HCT116 (cell line): Measurements from ENCODE around the gene NUMB. TPM values are rescaled to one million over a fixed set of nuclear protein-coding genes. Genes with fewer than 3 reads are reported as not detected.

Source experiments
- ATAC-seq: fragments of 200-7000 bp; cut with Tn5 transposase; 2 replicates; pipeline ENCODE4 v1.9.1; 2020; ENCODE audit warnings: mild to moderate bottlenecking, moderate library complexity
- BruUV-seq: library from RNA; stranded (reverse); fragments of 400-500 nt; replicated peaks from 2 replicates; lab custom pipeline; 2021; lab: Mats Ljungman, UMichigan
- CTCF ChIA-PET: fragments of 300-600 bp; sonication (Branson Sonifier 250); formaldehyde crosslinking; loops from one replicate; lab custom pipeline; 2021; ENCODE audit warnings: antibody characterized with exemption; lab: Charles Lee
- POLR2A ChIA-PET: fragments of 300-600, 350-600 bp; sonication (Branson Sonifier 250); formaldehyde crosslinking; loops from one replicate; lab custom pipeline; 2021; ENCODE audit warnings: antibody characterized with exemption; lab: Charles Lee
- RAD21 ChIA-PET, 2 experiments: fragments of 300-600 bp; sonication (Branson Sonifier 250); formaldehyde crosslinking; loops; one replicate each; lab custom pipeline; 2023; ENCODE audit warnings: low total read pairs in 2 of 2; ENCODE audit not compliant: uncharacterized antibody in 2 of 2, unreplicated experiment in 2 of 2, low non-redundant PET in 1 of 2; lab: Charles Lee
- DNase-seq: peaks from one replicate; pipeline ENCODE4 v3.0.0-alpha.2; 2010; ENCODE audit warnings: low read depth, low spot score
- H2AFZ ChIP-seq: fragments of 200-600 bp; shearing (Covaris generic), sonication (generic); 2 replicates; pipeline ENCODE4 v1.6.1; 2017; ENCODE audit warnings: low read depth, mixed run types, mixed read lengths, antibody characterized with exemption, low read length; ENCODE audit not compliant: poor library complexity, severe bottlenecking
- H3K27ac ChIP-seq: 2 replicates; pipeline ENCODE4 v1.5.1; 2012; ENCODE audit warnings: low read depth, low read length
- H3K27me3 ChIP-seq: fragments of 200-600 bp; sonication (generic); 2 replicates; pipeline ENCODE4 v1.6.1; 2016; ENCODE audit warnings: mixed run types, low read length, mixed read lengths; ENCODE audit not compliant: insufficient read depth
- H3K36me3 ChIP-seq, 2 experiments: fragments of 200-500 bp in 1 of 2; fragments of 200-600 bp in 1 of 2; sonication (Bioruptor generic) in 1 of 2; sonication (generic) in 1 of 2; 2 replicates each; pipeline versions ENCODE4 v1.5.1 to v1.6.1; 2014 to 2016; ENCODE audit warnings: low read length in 2 of 2, inconsistent platforms in 1 of 2, mixed read lengths in 1 of 2, mixed run types in 1 of 2; ENCODE audit not compliant: insufficient read depth in 2 of 2, control insufficient read depth in 1 of 2
- H3K4me1 ChIP-seq, 2 experiments: fragments of 200-600 bp in 1 of 2; sonication (generic) in 1 of 2; 2 replicates each; pipeline versions ENCODE4 v1.5.1 to v1.6.1; 2012 to 2017; ENCODE audit warnings: low read length in 2 of 2, inconsistent platforms in 1 of 2, mild to moderate bottlenecking in 1 of 2, mixed read lengths in 1 of 2, mixed run types in 1 of 2, moderate library complexity in 1 of 2; ENCODE audit not compliant: insufficient read depth in 2 of 2, control insufficient read depth in 1 of 2
- H3K4me2 ChIP-seq: fragments of 200-600 bp; sonication (generic); 2 replicates; pipeline ENCODE4 v1.6.1; 2017; ENCODE audit warnings: mixed run types, low read length, mixed read lengths
- H3K4me3 ChIP-seq, 2 experiments: fragments of 200-600 bp in 1 of 2; sonication (generic) in 1 of 2; replicated peaks in 1 of 2; 2 replicates each; pipeline ENCODE4 v1.5.1; 2011 to 2016; ENCODE audit warnings: low read length in 2 of 2, control low read depth in 1 of 2, low read depth in 1 of 2, mild to moderate bottlenecking in 1 of 2, mixed read lengths in 1 of 2, mixed run types in 1 of 2
- H3K79me2 ChIP-seq: fragments of 200-600 bp; sonication (generic); 2 replicates; pipeline ENCODE4 v1.6.1; 2017; ENCODE audit warnings: mild to moderate bottlenecking, mixed run types, low read length, moderate library complexity, mixed read lengths; ENCODE audit not compliant: insufficient read depth
- H3K9ac ChIP-seq: fragments of 200-600 bp; sonication (generic); 2 replicates; pipeline ENCODE4 v1.6.1; 2016; ENCODE audit warnings: low read length, mixed read lengths
- H3K9me2 ChIP-seq: fragments of 200-600 bp; sonication (generic), shearing (Covaris generic); 2 replicates; pipeline ENCODE4 v1.6.1; 2017; ENCODE audit warnings: mixed run types, mild to moderate bottlenecking, moderate library complexity; ENCODE audit not compliant: insufficient read depth
- H3K9me3 ChIP-seq, 2 experiments: fragments of 200-500 bp in 1 of 2; fragments of 200-600 bp in 1 of 2; sonication (Bioruptor generic) in 1 of 2; sonication (generic) in 1 of 2; 2 replicates each; pipeline ENCODE4 v1.6.1; 2014 to 2017; ENCODE audit warnings: low read length in 2 of 2, mixed read lengths in 2 of 2, inconsistent platforms in 1 of 2, low read depth in 1 of 2, mild to moderate bottlenecking in 1 of 2, mixed run types in 1 of 2, moderate library complexity in 1 of 2; ENCODE audit not compliant: control insufficient read depth in 1 of 2, insufficient read depth in 1 of 2
- H4K20me1 ChIP-seq: fragments of 200-600 bp; sonication (generic), shearing (Covaris generic); 2 replicates; pipeline ENCODE4 v1.6.1; 2017; ENCODE audit warnings: mixed run types, mild to moderate bottlenecking, moderate library complexity; ENCODE audit not compliant: insufficient read depth
- CBX3 ChIP-seq: IDR thresholded peaks from 2 replicates; pipeline ENCODE4 v1.6.1; 2012; ENCODE audit warnings: low read depth
- CEBPB ChIP-seq: IDR thresholded peaks from 2 replicates; pipeline ENCODE4 v1.6.1; 2012; ENCODE audit warnings: low read depth
- EGR1 ChIP-seq: IDR thresholded peaks from 2 replicates; pipeline ENCODE4 v1.6.1; 2012; ENCODE audit warnings: low read depth
- EZH2 ChIP-seq: fragments of 200-600 bp; sonication (generic); IDR thresholded peaks from 2 replicates; pipeline ENCODE4 v1.6.1; 2017; ENCODE audit warnings: antibody characterized with exemption, mixed run types
- EZH2phosphoT487 ChIP-seq: fragments of 200-600 bp; IDR thresholded peaks from 2 replicates; pipeline ENCODE4 v1.6.1; 2018; ENCODE audit warnings: antibody characterized with exemption, borderline replicate concordance
- FOSL1 ChIP-seq: IDR thresholded peaks from 2 replicates; pipeline ENCODE4 v1.6.1; 2012; ENCODE audit warnings: low read depth
- JUND ChIP-seq: IDR thresholded peaks from 2 replicates; pipeline ENCODE4 v1.6.1; 2012
- MAX ChIP-seq: IDR thresholded peaks from 2 replicates; pipeline ENCODE4 v1.6.1; 2012
- POLR2A ChIP-seq: IDR thresholded peaks from 2 replicates; pipeline ENCODE4 v1.7.0; 2011; ENCODE audit warnings: borderline replicate concordance; ENCODE audit not compliant: insufficient read depth, insufficient read length; ENCODE audit errors: extremely low read depth
- RAD21 ChIP-seq: IDR thresholded peaks from 2 replicates; pipeline ENCODE4 v1.6.1; 2012; ENCODE audit warnings: low read depth, mild to moderate bottlenecking
- REST ChIP-seq: IDR thresholded peaks from 2 replicates; pipeline ENCODE4 v1.6.1; 2012; ENCODE audit warnings: low read depth
- SIN3A ChIP-seq: IDR thresholded peaks from 2 replicates; pipeline ENCODE4 v1.6.1; 2012; ENCODE audit warnings: low read depth
- SP1 ChIP-seq: IDR thresholded peaks from 2 replicates; pipeline ENCODE4 v1.6.1; 2012; ENCODE audit warnings: low read depth
- YY1 ChIP-seq: IDR thresholded peaks from 2 replicates; pipeline ENCODE4 v1.6.1; 2011; ENCODE audit warnings: low read length, low read depth, moderate library complexity, mild to moderate bottlenecking; ENCODE audit not compliant: insufficient replicate concordance; ENCODE audit errors: extremely low read depth
- ZFX ChIP-seq: fragments of 450-650 bp; IDR thresholded peaks from 2 replicates; pipeline ENCODE4 v1.6.1; 2017
- ZNF274 ChIP-seq: fragments of 200-500 bp; sonication (Bioruptor generic); IDR thresholded peaks from 2 replicates; pipeline ENCODE4 v1.6.1; 2014; ENCODE audit warnings: mild to moderate bottlenecking, low read depth, low read length, inconsistent platforms
- intact Hi-C: fragments of 100-400 bp; cut with micrococcal nuclease; formaldehyde crosslinking; loops from 2 replicates; pipeline ENCODE4 v1.10.0; 2022
- total RNA-seq: library from RNA; stranded (reverse); gene quantifications from one replicate; pipeline ENCODE4 v1.2.1, GENCODE V29; 2021; ENCODE audit not compliant: unreplicated experiment
- TF ChIP-seq, protein P1 (sequence below): IDR thresholded peaks from 2 replicates; pipeline ENCODE4 v1.6.1; 2012
- TF ChIP-seq, protein P2 (sequence below), 3 experiments: fragments of 200-600 bp in 1 of 3; sonication (generic) in 1 of 3; IDR thresholded peaks in 2 of 3; conservative IDR thresholded peaks in 1 of 3; 2 replicates each; pipeline ENCODE4 v1.5.1; 2012 to 2017; ENCODE audit warnings: low read depth in 2 of 3, low read length in 2 of 3, antibody characterized with exemption in 1 of 3, borderline replicate concordance in 1 of 3, control low read depth in 1 of 3, mild to moderate bottlenecking in 1 of 3, mixed read lengths in 1 of 3, mixed run types in 1 of 3, moderate library complexity in 1 of 3; ENCODE audit not compliant: insufficient read depth in 1 of 3
- TF ChIP-seq, protein P3 (sequence below): IDR thresholded peaks from 2 replicates; pipeline ENCODE4 v1.6.1; 2011; ENCODE audit warnings: mild to moderate bottlenecking, low read length, moderate library complexity; ENCODE audit not compliant: insufficient replicate concordance; ENCODE audit errors: extremely low read depth

Gene NUMB
- total RNA-seq, 1 experiment from 2014 or later: 43.0 TPM

DNA sequence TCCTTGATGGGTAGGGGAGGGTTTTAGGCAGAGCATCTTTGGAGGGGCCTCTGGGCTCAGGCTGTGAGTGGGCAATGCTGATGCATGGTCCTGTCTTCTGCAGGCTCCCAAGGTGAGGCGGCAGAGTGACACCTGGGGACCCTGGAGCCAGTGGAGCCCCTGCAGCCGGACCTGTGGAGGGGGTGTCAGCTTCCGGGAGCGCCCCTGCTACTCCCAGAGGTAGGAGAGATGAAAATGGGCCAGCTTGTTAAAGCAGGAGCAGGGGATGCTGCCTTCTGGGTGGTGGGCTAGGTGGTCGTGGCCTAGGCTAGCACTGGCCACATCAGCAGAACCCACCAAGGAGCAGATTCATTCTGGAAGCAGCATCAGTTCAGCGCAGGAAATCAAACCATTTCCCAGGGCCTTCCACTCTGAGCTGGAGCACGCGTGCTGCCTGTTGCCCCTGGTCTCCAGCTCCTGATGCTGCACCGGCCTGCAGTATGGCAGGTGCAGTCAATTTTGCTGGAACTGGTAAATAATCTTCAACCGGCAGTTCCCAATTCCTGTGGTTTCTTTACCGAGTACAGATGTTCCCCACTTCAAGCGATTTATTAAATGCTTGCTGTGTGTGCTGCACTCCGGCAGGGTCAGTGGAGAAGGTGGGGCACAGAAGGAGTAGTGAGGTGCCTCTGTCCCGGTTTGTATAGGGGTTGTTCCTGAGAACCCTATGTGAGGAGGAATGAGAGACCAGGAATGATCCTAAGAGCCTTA lies 213.6 kb downstream of the NUMB start:
- Histone ChIP-seq H3K79me2 (no peaks in the 10 kb centered on the region), H3K9me3 (no peaks in the 10 kb centered on the region), H3K4me3 (no peak overlapping the region), H3K4me2 (no peak overlapping the region), H3K9me2 (no peaks in the 10 kb centered on the region), H3K9ac (no peak overlapping the region), H4K20me1 (no peaks in the 10 kb centered on the region), H3K27ac (no peak overlapping the region), H3K27me3 (no peaks in the 10 kb centered on the region), H3K4me1 (no peaks in the 10 kb centered on the region), H3K36me3 (no peaks in the 10 kb centered on the region), H2AFZ (no peak overlapping the region)
- DNase-seq (no peak), ATAC-seq (no peak)
- BruUV-seq: no TSS peak
- ChIA-PET POLR2A (no interaction called here), CTCF (no interaction called here), RAD21 (no interaction called here)
- TF ChIP-seq, protein P1, sequence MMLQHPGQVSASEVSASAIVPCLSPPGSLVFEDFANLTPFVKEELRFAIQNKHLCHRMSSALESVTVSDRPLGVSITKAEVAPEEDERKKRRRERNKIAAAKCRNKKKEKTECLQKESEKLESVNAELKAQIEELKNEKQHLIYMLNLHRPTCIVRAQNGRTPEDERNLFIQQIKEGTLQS: no peak
- TF ChIP-seq, protein P2, sequence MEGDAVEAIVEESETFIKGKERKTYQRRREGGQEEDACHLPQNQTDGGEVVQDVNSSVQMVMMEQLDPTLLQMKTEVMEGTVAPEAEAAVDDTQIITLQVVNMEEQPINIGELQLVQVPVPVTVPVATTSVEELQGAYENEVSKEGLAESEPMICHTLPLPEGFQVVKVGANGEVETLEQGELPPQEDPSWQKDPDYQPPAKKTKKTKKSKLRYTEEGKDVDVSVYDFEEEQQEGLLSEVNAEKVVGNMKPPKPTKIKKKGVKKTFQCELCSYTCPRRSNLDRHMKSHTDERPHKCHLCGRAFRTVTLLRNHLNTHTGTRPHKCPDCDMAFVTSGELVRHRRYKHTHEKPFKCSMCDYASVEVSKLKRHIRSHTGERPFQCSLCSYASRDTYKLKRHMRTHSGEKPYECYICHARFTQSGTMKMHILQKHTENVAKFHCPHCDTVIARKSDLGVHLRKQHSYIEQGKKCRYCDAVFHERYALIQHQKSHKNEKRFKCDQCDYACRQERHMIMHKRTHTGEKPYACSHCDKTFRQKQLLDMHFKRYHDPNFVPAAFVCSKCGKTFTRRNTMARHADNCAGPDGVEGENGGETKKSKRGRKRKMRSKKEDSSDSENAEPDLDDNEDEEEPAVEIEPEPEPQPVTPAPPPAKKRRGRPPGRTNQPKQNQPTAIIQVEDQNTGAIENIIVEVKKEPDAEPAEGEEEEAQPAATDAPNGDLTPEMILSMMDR (IDR thresholded peaks at IDR 0.05 in 2 of 3, conservative IDR thresholded peaks at IDR 0.05 in 1 of 3; ENCODE audit: borderline replicate concordance in 1 of 3, insufficient read depth in 1 of 3, low read depth in 2 of 3, low read length in 2 of 3): no peak
- TF ChIP-seq EZH2: no peak
- no peak for TF ChIP-seq EGR1
- TF ChIP-seq SP1: no peak
- TF ChIP-seq EZH2phosphoT487: no peak
- no peak for TF ChIP-seq FOSL1
- TF ChIP-seq YY1: no peak
- no peak for TF ChIP-seq REST
- no peak for TF ChIP-seq POLR2A
- no peak for TF ChIP-seq MAX
- no peak for TF ChIP-seq JUND
- TF ChIP-seq SIN3A: no peak
- no peak for TF ChIP-seq CBX3
- no peak for TF ChIP-seq RAD21
- no peak for TF ChIP-seq ZNF274
- TF ChIP-seq, protein P3, sequence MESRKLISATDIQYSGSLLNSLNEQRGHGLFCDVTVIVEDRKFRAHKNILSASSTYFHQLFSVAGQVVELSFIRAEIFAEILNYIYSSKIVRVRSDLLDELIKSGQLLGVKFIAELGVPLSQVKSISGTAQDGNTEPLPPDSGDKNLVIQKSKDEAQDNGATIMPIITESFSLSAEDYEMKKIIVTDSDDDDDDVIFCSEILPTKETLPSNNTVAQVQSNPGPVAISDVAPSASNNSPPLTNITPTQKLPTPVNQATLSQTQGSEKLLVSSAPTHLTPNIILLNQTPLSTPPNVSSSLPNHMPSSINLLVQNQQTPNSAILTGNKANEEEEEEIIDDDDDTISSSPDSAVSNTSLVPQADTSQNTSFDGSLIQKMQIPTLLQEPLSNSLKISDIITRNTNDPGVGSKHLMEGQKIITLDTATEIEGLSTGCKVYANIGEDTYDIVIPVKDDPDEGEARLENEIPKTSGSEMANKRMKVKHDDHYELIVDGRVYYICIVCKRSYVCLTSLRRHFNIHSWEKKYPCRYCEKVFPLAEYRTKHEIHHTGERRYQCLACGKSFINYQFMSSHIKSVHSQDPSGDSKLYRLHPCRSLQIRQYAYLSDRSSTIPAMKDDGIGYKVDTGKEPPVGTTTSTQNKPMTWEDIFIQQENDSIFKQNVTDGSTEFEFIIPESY: no peak
- TF ChIP-seq CEBPB: no peak
- TF ChIP-seq ZFX: no peak
- intact Hi-C loops: no loop called here
